Adrenal gland (tissue), 5 donors: Measurements from ENCODE around the gene CRYBG1.

Source experiments
- CTCF ChIP-seq, 6 experiments: fragments of 450-650 bp in 4 of 6; fragments of 200-600 bp in 2 of 6; sonication (generic) in 1 of 6; IDR thresholded peaks; 1 replicate in 5 of 6; 2 replicates in 1 of 6; pipeline versions ENCODE4 v1.5.1 to v1.8.0; 2016 to 2021; ENCODE audit warnings: antibody characterized with exemption in 6 of 6, mild to moderate bottlenecking in 2 of 6, moderate library complexity in 1 of 6
- POLR2A ChIP-seq, 2 donors: fragments of 450-650 bp; IDR thresholded peaks; one replicate each; pipeline ENCODE4 v1.6.1; 2017; ENCODE audit warnings: antibody characterized with exemption in 2 of 2, mild to moderate bottlenecking in 2 of 2, moderate library complexity in 1 of 2
- donor health status: DM: no; HTN: no; CAD: no.

GRCh38 chr6:106540432-106540831 is 179.9 kb downstream of the CRYBG1 start:
- TF ChIP-seq CTCF (IDR thresholded peaks at IDR 0.05) (no peak), POLR2A (IDR thresholded peaks at IDR 0.05) (no peak)
